ENCODE measurements around the gene PAFAH2. TPM values are rescaled to one million over a fixed set of nuclear protein-coding genes. Genes with fewer than 3 reads are reported as not detected.

The PAFAH2 gene
- polyA plus RNA-seq, 1 donor = 20.7 TPM

- Histone ChIP-seq H3K4me1 (ENCODE audit: control insufficient read depth, insufficient read depth, low read length) (peaks cover 14% of the 10 kb centered on the region), H3K27me3 (ENCODE audit: control insufficient read depth, insufficient read depth, low read length) (no peaks in the 10 kb centered on the region), H3K36me3 (ENCODE audit: control insufficient read depth, insufficient read depth, low read length) (no peaks in the 10 kb centered on the region), H3K27ac (ENCODE audit: low read length) (no peak overlapping the region), H3K4me3 (ENCODE audit: low read length) (no peak overlapping the region), H3K9me3 (ENCODE audit: control insufficient read depth, low read depth, low read length) (peaks cover 4% of the 10 kb centered on the region)
- DNase-seq = no peak
- WGBS (ENCODE audit: insufficient coverage, low lambda C conversion rate) = no CpG with 5 or more reads among the region's 3 CpGs
These were observed 33.9 kb upstream of the PAFAH2 start for GRCh38 chr1:26031611-26032220.

- no peaks in the 10 kb centered on the region for H3K27me3 ChIP-seq (ENCODE audit: control insufficient read depth, insufficient read depth, low read length)
- H3K36me3 ChIP-seq (ENCODE audit: control insufficient read depth, insufficient read depth, low read length) = no peaks in the 10 kb centered on the region
- no CpG with 5 or more reads among the region's 4 CpGs for WGBS (ENCODE audit: insufficient coverage, low lambda C conversion rate)
- H3K4me1 ChIP-seq (ENCODE audit: control insufficient read depth, insufficient read depth, low read length) = peaks cover 10% of the 10 kb centered on the region
- no peak overlapping the region for H3K4me3 ChIP-seq (ENCODE audit: low read length)
- DNase-seq = no peak
- peaks cover 4% of the 10 kb centered on the region for H3K9me3 ChIP-seq (ENCODE audit: control insufficient read depth, low read depth, low read length)
- no peak overlapping the region for H3K27ac ChIP-seq (ENCODE audit: low read length)
These were observed 33.3 kb upstream of the PAFAH2 start for GRCh38 chr1:26031196-26031595.

DNA sequence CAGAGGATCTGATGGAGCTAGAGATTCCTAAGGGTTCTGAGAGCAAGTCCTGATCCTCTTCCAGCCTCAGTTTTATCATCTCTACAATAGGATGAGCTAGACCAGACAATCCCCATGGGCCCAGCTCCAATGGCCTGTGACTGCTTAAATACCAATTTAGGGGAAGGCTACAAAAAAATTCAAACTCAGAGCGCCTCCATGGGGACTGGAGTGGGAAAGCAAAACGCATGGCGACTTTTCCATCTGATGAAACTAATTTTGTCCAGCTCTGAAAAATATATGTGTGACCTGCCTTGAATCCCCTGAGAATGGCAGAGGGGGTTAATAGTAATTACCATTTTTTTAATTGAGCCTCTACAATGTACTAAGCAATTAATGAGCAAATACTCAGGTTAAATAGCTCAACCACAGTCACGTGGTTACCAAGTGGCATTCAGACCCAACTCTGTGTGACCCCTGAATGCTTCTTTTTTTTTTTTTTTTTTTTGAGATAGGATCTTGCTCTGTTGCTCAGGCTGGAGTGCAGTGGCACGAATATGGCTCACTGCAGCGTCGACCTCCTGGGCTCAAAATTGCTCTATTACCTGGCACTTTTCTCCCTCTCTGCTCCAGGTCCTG is 32.1 kb upstream of the PAFAH2 start:
- Histone ChIP-seq H3K4me3 (ENCODE audit: low read length) (no peak overlapping the region), H3K27me3 (ENCODE audit: control insufficient read depth, insufficient read depth, low read length) (no peaks in the 10 kb centered on the region), H3K27ac (ENCODE audit: low read length) (no peak overlapping the region), H3K36me3 (ENCODE audit: control insufficient read depth, insufficient read depth, low read length) (no peaks in the 10 kb centered on the region), H3K9me3 (ENCODE audit: control insufficient read depth, low read depth, low read length) (peaks cover under 1% of the 10 kb centered on the region), H3K4me1 (ENCODE audit: control insufficient read depth, insufficient read depth, low read length) (peaks cover 5% of the 10 kb centered on the region)
- DNase-seq = no peak
- no CpG with 5 or more reads among the region's 7 CpGs for WGBS (ENCODE audit: insufficient coverage, low lambda C conversion rate)

- no peaks in the 10 kb centered on the region for H3K4me1 ChIP-seq (ENCODE audit: control insufficient read depth, insufficient read depth, low read length)
- H3K9me3 ChIP-seq (ENCODE audit: control insufficient read depth, low read depth, low read length) = no peaks in the 10 kb centered on the region
- H3K27me3 ChIP-seq (ENCODE audit: control insufficient read depth, insufficient read depth, low read length) = no peaks in the 10 kb centered on the region
- DNase-seq = no peak
- no peak overlapping the region for H3K4me3 ChIP-seq (ENCODE audit: low read length)
- H3K36me3 ChIP-seq (ENCODE audit: control insufficient read depth, insufficient read depth, low read length) = no peaks in the 10 kb centered on the region
- WGBS (ENCODE audit: insufficient coverage, low lambda C conversion rate) = no CpG with 5 or more reads among the region's 15 CpGs
- no peak overlapping the region for H3K27ac ChIP-seq (ENCODE audit: low read length)
These were observed 31.4 kb upstream of the PAFAH2 start for GRCh38 chr1:26029054-26029863.

DNA sequence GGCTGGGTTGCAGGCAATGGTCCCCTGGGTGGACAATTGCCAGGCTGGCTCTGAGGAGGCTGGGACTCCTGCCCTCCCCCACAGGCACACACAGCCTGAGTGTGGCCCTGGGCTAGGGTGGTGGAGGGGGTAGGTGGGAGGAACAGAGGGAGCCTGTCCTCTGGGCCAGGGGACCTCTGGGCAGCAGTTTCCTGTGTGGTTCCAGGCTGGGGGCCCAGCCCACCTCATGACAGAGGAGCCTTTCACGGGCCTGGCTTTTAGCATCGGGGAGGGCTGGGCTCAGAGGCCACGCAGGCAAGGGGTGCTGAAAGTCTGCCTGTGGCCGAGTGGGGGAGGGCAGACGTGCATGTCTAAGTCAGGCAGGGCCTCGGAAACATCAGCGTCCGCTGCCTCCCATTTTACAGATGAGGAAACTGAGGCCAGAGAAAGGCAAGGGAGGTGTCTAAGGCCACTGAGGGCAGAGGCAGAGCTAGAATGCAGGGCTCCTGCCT is 30.7 kb upstream of the PAFAH2 start:
- no peaks in the 10 kb centered on the region for H3K4me1 ChIP-seq (ENCODE audit: control insufficient read depth, insufficient read depth, low read length)
- no peak overlapping the region for H3K4me3 ChIP-seq (ENCODE audit: low read length)
- no peak overlapping the region for H3K27ac ChIP-seq (ENCODE audit: low read length)
- no CpG with 5 or more reads among the region's 8 CpGs for WGBS (ENCODE audit: insufficient coverage, low lambda C conversion rate)
- DNase-seq = no peak
- H3K36me3 ChIP-seq (ENCODE audit: control insufficient read depth, insufficient read depth, low read length) = no peaks in the 10 kb centered on the region
- H3K9me3 ChIP-seq (ENCODE audit: control insufficient read depth, low read depth, low read length) = no peaks in the 10 kb centered on the region
- no peaks in the 10 kb centered on the region for H3K27me3 ChIP-seq (ENCODE audit: control insufficient read depth, insufficient read depth, low read length)

GRCh38 chr1:26027716-26028489 is 30.0 kb upstream of the PAFAH2 start:
- H3K4me1 ChIP-seq (ENCODE audit: control insufficient read depth, insufficient read depth, low read length) = no peaks in the 10 kb centered on the region
- no peaks in the 10 kb centered on the region for H3K27me3 ChIP-seq (ENCODE audit: control insufficient read depth, insufficient read depth, low read length)
- H3K36me3 ChIP-seq (ENCODE audit: control insufficient read depth, insufficient read depth, low read length) = no peaks in the 10 kb centered on the region
- no CpG with 5 or more reads among the region's 3 CpGs for WGBS (ENCODE audit: insufficient coverage, low lambda C conversion rate)
- no peak overlapping the region for H3K27ac ChIP-seq (ENCODE audit: low read length)
- no peaks in the 10 kb centered on the region for H3K9me3 ChIP-seq (ENCODE audit: control insufficient read depth, low read depth, low read length)
- H3K4me3 ChIP-seq (ENCODE audit: low read length) = no peak overlapping the region
- no peak for DNase-seq

DNA sequence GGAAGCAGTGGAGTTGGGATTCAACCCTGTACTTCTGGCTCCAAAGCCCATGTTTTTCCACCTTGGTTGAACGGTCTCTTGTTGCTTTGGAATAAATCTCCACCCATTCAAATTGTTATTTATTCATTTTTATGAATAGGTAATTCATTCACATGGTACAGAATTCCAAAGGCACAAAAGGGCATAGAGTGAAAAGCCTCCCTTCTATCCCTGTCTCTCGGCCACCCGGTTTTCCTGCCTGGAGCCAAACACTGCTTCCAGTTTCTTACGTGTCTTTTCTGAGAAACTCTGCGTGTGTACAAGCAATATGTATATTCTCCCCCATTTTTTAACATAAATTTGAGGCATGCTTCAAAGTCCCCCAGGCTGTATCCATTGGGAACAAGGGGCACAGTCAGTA is 27.7 kb upstream of the PAFAH2 start:
- H3K27me3 ChIP-seq (ENCODE audit: control insufficient read depth, insufficient read depth, low read length) = no peaks in the 10 kb centered on the region
- no peaks in the 10 kb centered on the region for H3K9me3 ChIP-seq (ENCODE audit: control insufficient read depth, low read depth, low read length)
- WGBS (ENCODE audit: insufficient coverage, low lambda C conversion rate) = no CpG with 5 or more reads among the region's 5 CpGs
- no peaks in the 10 kb centered on the region for H3K4me1 ChIP-seq (ENCODE audit: control insufficient read depth, insufficient read depth, low read length)
- no peak for DNase-seq
- H3K27ac ChIP-seq (ENCODE audit: low read length) = no peak overlapping the region
- H3K4me3 ChIP-seq (ENCODE audit: low read length) = no peak overlapping the region
- no peaks in the 10 kb centered on the region for H3K36me3 ChIP-seq (ENCODE audit: control insufficient read depth, insufficient read depth, low read length)

GRCh38 chr1:26025060-26025459 is 27.2 kb upstream of the PAFAH2 start:
- no peak overlapping the region for H3K4me3 ChIP-seq (ENCODE audit: low read length)
- WGBS (ENCODE audit: insufficient coverage, low lambda C conversion rate) = no CpG with 5 or more reads among the region's 5 CpGs

DNA sequence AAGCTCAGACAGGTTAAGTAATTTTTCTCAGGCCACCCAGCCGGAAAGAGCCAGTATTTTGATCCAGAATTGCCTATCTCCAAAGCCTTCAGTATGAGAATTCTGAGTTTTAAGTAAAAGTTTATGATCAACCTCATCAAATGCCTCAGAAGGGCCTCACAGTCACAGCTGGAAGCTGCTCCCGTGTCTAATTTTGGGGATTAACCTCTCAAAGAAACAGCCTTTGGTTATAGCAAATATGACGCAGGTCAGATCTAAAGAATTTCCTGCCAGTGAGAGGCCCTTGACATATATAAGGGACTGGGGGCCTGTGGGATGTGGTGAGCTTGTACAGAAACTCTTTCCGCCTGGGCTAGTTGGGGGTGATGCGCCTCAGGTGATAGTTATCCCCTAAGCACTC is 26.0 kb upstream of the PAFAH2 start:
- Histone ChIP-seq H3K36me3 (ENCODE audit: control insufficient read depth, insufficient read depth, low read length) (no peaks in the 10 kb centered on the region), H3K27ac (ENCODE audit: low read length) (no peak overlapping the region), H3K4me1 (ENCODE audit: control insufficient read depth, insufficient read depth, low read length) (peaks cover 5% of the 10 kb centered on the region), H3K9me3 (ENCODE audit: control insufficient read depth, low read depth, low read length) (no peaks in the 10 kb centered on the region), H3K27me3 (ENCODE audit: control insufficient read depth, insufficient read depth, low read length) (no peaks in the 10 kb centered on the region), H3K4me3 (ENCODE audit: low read length) (no peak overlapping the region)
- WGBS (ENCODE audit: insufficient coverage, low lambda C conversion rate) = no CpG with 5 or more reads among the region's 5 CpGs
- DNase-seq = no peak

More at GRCh38 chr1:26025060-26025459, 27.2 kb upstream of the PAFAH2 start:
- Histone ChIP-seq H3K9me3 (ENCODE audit: control insufficient read depth, low read depth, low read length) (no peaks in the 10 kb centered on the region), H3K36me3 (ENCODE audit: control insufficient read depth, insufficient read depth, low read length) (no peaks in the 10 kb centered on the region), H3K27ac (ENCODE audit: low read length) (no peak overlapping the region), H3K27me3 (ENCODE audit: control insufficient read depth, insufficient read depth, low read length) (no peaks in the 10 kb centered on the region), H3K4me1 (ENCODE audit: control insufficient read depth, insufficient read depth, low read length) (no peaks in the 10 kb centered on the region)
- DNase-seq = no peak

DNA sequence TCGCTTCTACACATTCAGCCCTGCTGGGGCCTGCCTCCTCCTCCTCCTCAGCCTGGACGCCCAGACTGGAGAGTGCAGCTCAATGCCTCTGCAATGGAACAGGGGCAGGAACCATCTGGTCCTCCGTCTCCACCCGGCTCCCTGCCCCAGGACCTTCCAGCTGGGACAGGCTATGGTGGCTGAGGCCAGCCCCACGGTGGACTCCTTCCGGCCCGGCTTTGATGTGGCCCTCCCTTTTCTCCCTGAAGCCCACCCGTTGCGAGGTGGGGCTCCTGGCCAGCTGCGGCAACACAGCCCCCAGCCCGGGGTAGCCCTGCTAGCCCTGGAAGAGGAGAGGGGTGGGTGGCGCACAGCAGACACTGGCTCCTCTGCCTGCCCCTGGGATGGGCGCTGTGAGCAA is 25.1 kb upstream of the PAFAH2 start:
- H3K27me3 ChIP-seq (ENCODE audit: control insufficient read depth, insufficient read depth, low read length) = no peaks in the 10 kb centered on the region
- H3K27ac ChIP-seq (ENCODE audit: low read length) = no peak overlapping the region
- peaks cover 5% of the 10 kb centered on the region for H3K4me1 ChIP-seq (ENCODE audit: control insufficient read depth, insufficient read depth, low read length)
- no peaks in the 10 kb centered on the region for H3K9me3 ChIP-seq (ENCODE audit: control insufficient read depth, low read depth, low read length)
- WGBS (ENCODE audit: insufficient coverage, low lambda C conversion rate) = no CpG with 5 or more reads among the region's 13 CpGs
- DNase-seq = no peak
- no peaks in the 10 kb centered on the region for H3K36me3 ChIP-seq (ENCODE audit: control insufficient read depth, insufficient read depth, low read length)
- no peak overlapping the region for H3K4me3 ChIP-seq (ENCODE audit: low read length)

Data from large intestine (tissue), 3 donors.